Fibroblast of pulmonary artery (primary cell): ENCODE data around the gene STPG2.
A peak's percentile ranks its signal among the peaks of the same experiment; 100 is the strongest.

Experiments
- DNase-seq: peaks from one replicate; pipeline ENCODE4 v3.0.0-alpha.2; 2010; ENCODE audit warnings: low read depth
- H3K4me3 ChIP-seq: replicated peaks from 2 replicates; pipeline ENCODE4 v1.5.1; 2011; ENCODE audit warnings: low read depth, mild to moderate bottlenecking, control low read depth, low read length, moderate library complexity
- CTCF ChIP-seq: IDR thresholded peaks from 2 replicates; pipeline ENCODE4 v1.5.1; 2011; ENCODE audit warnings: mild to moderate bottlenecking, control low read depth, low read length, inconsistent platforms; ENCODE audit errors: missing control alignments

Gene STPG2

DNA sequence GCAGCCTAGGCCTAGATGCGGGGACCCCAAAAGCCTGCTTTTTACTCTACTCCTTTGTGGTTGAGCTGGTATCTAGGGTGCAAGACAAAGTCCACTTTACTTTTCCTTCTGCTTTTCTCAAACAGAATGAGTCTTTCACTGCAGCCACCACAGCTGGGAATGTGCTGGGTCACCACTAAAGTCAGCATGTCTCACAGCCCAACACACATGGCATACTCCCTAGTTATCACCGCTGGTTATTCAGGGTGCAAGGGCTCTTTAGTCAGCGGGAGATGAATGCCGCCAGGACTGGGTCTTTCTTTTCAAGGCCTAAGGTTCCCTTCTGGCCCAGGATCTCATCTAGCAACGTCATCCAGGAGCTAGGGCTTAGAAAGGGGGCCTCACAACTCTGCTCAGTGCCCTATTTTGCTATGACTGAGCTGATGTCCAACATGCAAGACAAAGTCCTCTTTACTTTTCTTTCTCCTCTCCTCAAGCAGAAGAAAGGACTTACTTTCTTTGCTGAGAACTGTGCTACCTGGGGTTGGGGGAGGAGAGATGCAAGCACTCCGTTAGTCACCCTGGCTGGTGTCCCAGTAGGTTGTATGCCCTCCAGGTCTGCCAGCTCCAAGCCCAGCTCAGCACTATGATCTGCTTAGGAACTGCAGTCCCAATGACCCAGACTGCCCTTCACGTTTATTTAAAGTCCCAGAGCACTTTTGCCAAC, 22.9 kb upstream of the STPG2 start:
- peak; percentile 8 for DNase-seq
- H3K4me3 ChIP-seq, result no peak overlapping the region
- no peak for TF ChIP-seq CTCF

DNA sequence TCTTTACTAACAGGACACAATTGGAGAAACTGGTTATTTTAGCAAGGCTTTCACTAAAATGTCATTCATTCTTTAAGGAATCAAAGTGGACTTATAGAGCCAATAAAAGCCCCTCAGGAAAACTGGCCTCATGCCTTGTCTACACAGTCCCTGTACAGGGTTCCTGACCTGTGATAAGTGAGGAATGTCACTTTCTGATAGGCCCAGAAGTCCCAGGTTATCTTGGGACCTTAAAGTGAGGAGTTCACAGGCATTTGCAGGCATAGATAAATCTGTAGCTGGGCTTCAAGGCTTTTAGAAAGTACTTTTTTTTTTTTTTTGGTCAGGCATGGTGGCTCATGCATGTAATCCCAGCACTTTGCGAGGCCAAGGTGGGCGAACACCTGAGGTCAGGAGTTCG, 19.4 kb upstream of the STPG2 start:
- H3K4me3 ChIP-seq, result no peak overlapping the region
- DNase-seq, result no peak
- no peak for TF ChIP-seq CTCF

GRCh38 chr4:98151145-98151924, 8.1 kb upstream of the STPG2 start:
- TF ChIP-seq CTCF, result no peak
- no peak overlapping the region for H3K4me3 ChIP-seq
- no peak for DNase-seq

GRCh38 chr4:98150092-98150761, 7.0 kb upstream of the STPG2 start:
- peak; percentile 12 for TF ChIP-seq CTCF

DNA sequence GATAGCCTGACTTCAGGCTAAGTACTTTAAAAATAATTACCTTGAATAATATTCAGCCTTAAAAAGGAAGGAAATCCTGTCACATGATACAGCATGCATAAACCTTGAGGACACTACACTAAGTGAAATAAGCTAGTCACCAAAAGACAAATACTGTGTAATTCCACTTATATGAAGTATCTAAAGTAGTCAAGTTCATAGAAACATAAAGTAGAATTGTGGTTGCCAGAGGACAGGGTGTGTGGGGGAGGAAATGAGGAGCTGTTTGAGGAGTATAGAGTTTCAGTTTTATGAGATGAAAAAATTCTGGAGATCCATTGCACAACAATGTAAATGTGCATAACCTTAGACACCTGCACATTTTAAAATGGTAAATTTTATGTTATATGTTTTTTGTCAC, 5.6 kb upstream of the STPG2 start:
- no peak for TF ChIP-seq CTCF
- DNase-seq, result no peak

More at GRCh38 chr4:98150092-98150761, 7.0 kb upstream of the STPG2 start:
- DNase-seq, result peak; percentile 44
- no peak overlapping the region for H3K4me3 ChIP-seq

DNA sequence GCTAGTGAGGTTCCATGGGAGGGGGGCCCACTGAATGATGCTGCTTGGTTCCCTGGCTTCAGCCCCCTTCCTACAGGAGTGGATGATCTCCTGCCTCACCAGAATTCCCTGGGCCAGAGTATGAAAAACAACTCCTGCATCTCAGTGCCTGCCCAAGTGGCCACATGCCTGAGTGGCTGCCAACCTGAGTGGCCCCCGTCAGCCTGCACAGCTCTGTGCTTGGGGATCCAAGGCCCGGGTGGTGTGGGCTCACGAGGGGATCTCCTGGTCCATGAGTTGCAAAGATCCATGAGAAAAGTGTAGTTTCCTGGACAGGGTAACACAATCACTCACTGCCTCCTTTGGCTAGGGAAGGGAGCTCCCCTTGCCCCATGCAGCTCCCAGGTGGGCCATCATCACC, 17.1 kb downstream of the STPG2 start:
- TF ChIP-seq CTCF, result no peak
- H3K4me3 ChIP-seq, result no peak overlapping the region
- no peak for DNase-seq

More for the DNA sequence above, 5.6 kb upstream of the STPG2 start:
- no peak overlapping the region for H3K4me3 ChIP-seq
